Peyer's patch (tissue), 4 donors: ENCODE data around the gene TBC1D12. TPM values are rescaled to one million over a fixed set of nuclear protein-coding genes. Genes with fewer than 3 reads are reported as not detected.

Source experiments
- DNase-seq, 3 donors: peaks; one replicate each; pipeline ENCODE4 v3.0.0-alpha.2; 2017 to 2019
- H3K27ac ChIP-seq, 4 donors: fragments of 200-600 bp; sonication (generic); one replicate each; pipeline ENCODE4 v1.5.1; 2016 to 2019
- H3K27me3 ChIP-seq, 2 donors: fragments of 200-600 bp; sonication (generic); one replicate each; pipeline ENCODE4 v1.5.1; 2019
- H3K36me3 ChIP-seq, 3 donors: fragments of 200-600 bp; sonication (generic); one replicate each; pipeline ENCODE4 v1.5.1; 2016 to 2019
- H3K4me1 ChIP-seq, 4 donors: fragments of 200-600 bp; sonication (generic); one replicate each; pipeline ENCODE4 v1.5.1; 2016 to 2019
- H3K4me3 ChIP-seq, 4 donors: fragments of 200-600 bp; sonication (generic); 1 replicate in 3 of 4; 2 replicates in 1 of 4; pipeline ENCODE4 v1.5.1; 2016 to 2019; ENCODE audit warnings: mild to moderate bottlenecking in 1 of 4
- H3K9me3 ChIP-seq, 4 donors: fragments of 200-600 bp; sonication (generic); one replicate each; pipeline ENCODE4 v1.5.1; 2016 to 2019; ENCODE audit warnings: mild to moderate bottlenecking in 1 of 4
- CTCF ChIP-seq, 6 experiments: fragments of 450-650 bp in 4 of 6; fragments of 200-600 bp in 2 of 6; sonication (generic) in 1 of 6; IDR thresholded peaks; one replicate each; pipeline ENCODE4 v1.5.1; 2017 to 2019; ENCODE audit warnings: antibody characterized with exemption in 6 of 6, mild to moderate bottlenecking in 3 of 6, moderate library complexity in 1 of 6
- POLR2A ChIP-seq, 2 donors: fragments of 450-650 bp; IDR thresholded peaks; one replicate each; pipeline ENCODE4 v1.5.1; 2017; ENCODE audit warnings: antibody characterized with exemption in 2 of 2, mild to moderate bottlenecking in 2 of 2, moderate library complexity in 2 of 2
- total RNA-seq, 4 donors: library from RNA; depleted of rRNA; stranded (reverse); fragments of >200 nt; gene quantifications; one replicate each; pipeline ENCODE4 v1.1.0, GENCODE V29; 2016

The TBC1D12 gene
- total RNA-seq, 4 donors from 2014 or later: 16.5 to 30.6 (median 24.5) TPM

GRCh38 chr10:94417321-94417720, 15.0 kb downstream of the TBC1D12 start:
- no peak for TF ChIP-seq POLR2A (IDR thresholded peaks at IDR 0.05)
- TF ChIP-seq CTCF (IDR thresholded peaks at IDR 0.05): no peak
- no peaks in the 10 kb centered on the region for H3K9me3 ChIP-seq

GRCh38 chr10:94420516-94420915, 18.2 kb downstream of the TBC1D12 start:
- Histone ChIP-seq H3K4me3 (no peak overlapping the region), H3K9me3 (no peaks in the 10 kb centered on the region), H3K4me1 (no peaks in the 10 kb centered on the region), H3K27me3 (no peaks in the 10 kb centered on the region), H3K27ac (no peak overlapping the region), H3K36me3 (no peaks in the 10 kb centered on the region)
- DNase-seq: no peak
- no peak for TF ChIP-seq CTCF (IDR thresholded peaks at IDR 0.05)
- TF ChIP-seq POLR2A (IDR thresholded peaks at IDR 0.05): no peak

More at GRCh38 chr10:94417321-94417720, 15.0 kb downstream of the TBC1D12 start:
- H3K27me3 ChIP-seq: no peaks in the 10 kb centered on the region
- no peaks in the 10 kb centered on the region for H3K4me1 ChIP-seq
- no peak overlapping the region for H3K27ac ChIP-seq
- no peak for DNase-seq
- no peak overlapping the region for H3K4me3 ChIP-seq
- no peaks in the 10 kb centered on the region for H3K36me3 ChIP-seq

GRCh38 chr10:94420998-94421528, 18.7 kb downstream of the TBC1D12 start:
- Histone ChIP-seq H3K27ac (no peak overlapping the region), H3K9me3 (no peaks in the 10 kb centered on the region), H3K27me3 (no peaks in the 10 kb centered on the region), H3K4me1 (no peaks in the 10 kb centered on the region), H3K36me3 (no peaks in the 10 kb centered on the region), H3K4me3 (no peak overlapping the region)
- no peak for DNase-seq
- TF ChIP-seq POLR2A (IDR thresholded peaks at IDR 0.05): no peak
- TF ChIP-seq CTCF (IDR thresholded peaks at IDR 0.05): no peak

- DNase-seq: no peak
- no peak overlapping the region for H3K27ac ChIP-seq
- H3K4me1 ChIP-seq: peaks cover 0 to under 1% (median 0%) of the 10 kb centered on the region in 4 donors
- no peak overlapping the region for H3K4me3 ChIP-seq
- TF ChIP-seq CTCF (IDR thresholded peaks at IDR 0.05) (no peak), POLR2A (IDR thresholded peaks at IDR 0.05) (no peak)
- H3K9me3 ChIP-seq: no peaks in the 10 kb centered on the region
- H3K27me3 ChIP-seq: no peaks in the 10 kb centered on the region
- no peaks in the 10 kb centered on the region for H3K36me3 ChIP-seq
Measured at GRCh38 chr10:94423627-94424026, 21.3 kb downstream of the TBC1D12 start.

- Histone ChIP-seq H3K4me3 (no peak overlapping the region), H3K27me3 (no peaks in the 10 kb centered on the region), H3K9me3 (no peaks in the 10 kb centered on the region), H3K27ac (no peak overlapping the region), H3K36me3 (no peaks in the 10 kb centered on the region), H3K4me1 (peaks cover 0 to 5% (median 0%) of the 10 kb centered on the region in 4 donors)
- no peak for DNase-seq
- TF ChIP-seq CTCF (IDR thresholded peaks at IDR 0.05): no peak
- no peak for TF ChIP-seq POLR2A (IDR thresholded peaks at IDR 0.05)
Measured at GRCh38 chr10:94424714-94425337, 22.5 kb downstream of the TBC1D12 start.
